Thyroid gland (tissue), 4 donors: ENCODE results near the gene EIF4B. TPM values are rescaled to one million over a fixed set of nuclear protein-coding genes. Genes with fewer than 3 reads are reported as not detected.
A peak's percentile ranks its signal among the peaks of the same experiment; 100 is the strongest.

ENCODE experiments used
- DNase-seq, 2 donors: peaks; one replicate each; pipeline ENCODE4 v3.0.0-alpha.2; 2019
- H3K27ac ChIP-seq, 3 donors: fragments of 200-600 bp; sonication (generic); 1 replicate in 2 of 3; 2 replicates in 1 of 3; pipeline ENCODE4 v1.5.1; 2016 to 2019; ENCODE audit warnings: mild to moderate bottlenecking in 1 of 3, moderate library complexity in 1 of 3
- H3K27me3 ChIP-seq: fragments of 200-600 bp; sonication (generic); one replicate; pipeline ENCODE4 v1.5.1; 2019
- H3K36me3 ChIP-seq, 2 donors: fragments of 200-600 bp; sonication (generic); one replicate each; pipeline ENCODE4 v1.5.1; 2016 to 2019
- H3K4me1 ChIP-seq, 2 donors: fragments of 200-600 bp; sonication (generic); one replicate each; pipeline ENCODE4 v1.5.1; 2017 to 2019
- H3K4me3 ChIP-seq, 3 donors: fragments of 200-600 bp; sonication (generic); replicated peaks in 1 of 3; 1 replicate in 2 of 3; 2 replicates in 1 of 3; pipeline ENCODE4 v1.5.1; 2016; ENCODE audit warnings: mild to moderate bottlenecking in 1 of 3
- H3K9me3 ChIP-seq: fragments of 200-600 bp; sonication (generic); one replicate; pipeline ENCODE4 v1.5.1; 2017
- POLR2A ChIP-seq, 2 donors: fragments of 450-650 bp; IDR thresholded peaks; one replicate each; pipeline ENCODE4 v1.6.1; 2017; ENCODE audit warnings: antibody characterized with exemption in 2 of 2, mild to moderate bottlenecking in 2 of 2, moderate library complexity in 1 of 2
- WGBS, 2 donors: methylation state at CpG; one replicate each; pipeline ENCODE4 v1.1.5; 2017; 5-methylcytosine and 5-hydroxymethylcytosine counted together
- intact Hi-C: fragments of 100-400 bp; cut with DNase I; formaldehyde crosslinking; loops from one replicate; pipeline ENCODE4 v1.15.1; 2023
- total RNA-seq, 4 donors: library from RNA; depleted of rRNA; stranded (reverse); fragments of >200 nt; gene quantifications; one replicate each; pipeline ENCODE4 v1.2.3, GENCODE V29; 2016
- TF ChIP-seq, protein P1 (sequence below), 6 experiments: fragments of 200-600 bp in 3 of 6; fragments of 450-650 bp in 3 of 6; sonication (generic) in 3 of 6; IDR thresholded peaks; one replicate each; pipeline ENCODE4 v1.5.1; 2016 to 2019; ENCODE audit warnings: antibody characterized with exemption in 6 of 6, mild to moderate bottlenecking in 2 of 6, inconsistent platforms in 1 of 6, moderate library complexity in 1 of 6

EIF4B gene, protein sequence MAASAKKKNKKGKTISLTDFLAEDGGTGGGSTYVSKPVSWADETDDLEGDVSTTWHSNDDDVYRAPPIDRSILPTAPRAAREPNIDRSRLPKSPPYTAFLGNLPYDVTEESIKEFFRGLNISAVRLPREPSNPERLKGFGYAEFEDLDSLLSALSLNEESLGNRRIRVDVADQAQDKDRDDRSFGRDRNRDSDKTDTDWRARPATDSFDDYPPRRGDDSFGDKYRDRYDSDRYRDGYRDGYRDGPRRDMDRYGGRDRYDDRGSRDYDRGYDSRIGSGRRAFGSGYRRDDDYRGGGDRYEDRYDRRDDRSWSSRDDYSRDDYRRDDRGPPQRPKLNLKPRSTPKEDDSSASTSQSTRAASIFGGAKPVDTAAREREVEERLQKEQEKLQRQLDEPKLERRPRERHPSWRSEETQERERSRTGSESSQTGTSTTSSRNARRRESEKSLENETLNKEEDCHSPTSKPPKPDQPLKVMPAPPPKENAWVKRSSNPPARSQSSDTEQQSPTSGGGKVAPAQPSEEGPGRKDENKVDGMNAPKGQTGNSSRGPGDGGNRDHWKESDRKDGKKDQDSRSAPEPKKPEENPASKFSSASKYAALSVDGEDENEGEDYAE
- 100 to 1,000 TPM; 428 to 704 (median 567) TPM for total RNA-seq

DNA sequence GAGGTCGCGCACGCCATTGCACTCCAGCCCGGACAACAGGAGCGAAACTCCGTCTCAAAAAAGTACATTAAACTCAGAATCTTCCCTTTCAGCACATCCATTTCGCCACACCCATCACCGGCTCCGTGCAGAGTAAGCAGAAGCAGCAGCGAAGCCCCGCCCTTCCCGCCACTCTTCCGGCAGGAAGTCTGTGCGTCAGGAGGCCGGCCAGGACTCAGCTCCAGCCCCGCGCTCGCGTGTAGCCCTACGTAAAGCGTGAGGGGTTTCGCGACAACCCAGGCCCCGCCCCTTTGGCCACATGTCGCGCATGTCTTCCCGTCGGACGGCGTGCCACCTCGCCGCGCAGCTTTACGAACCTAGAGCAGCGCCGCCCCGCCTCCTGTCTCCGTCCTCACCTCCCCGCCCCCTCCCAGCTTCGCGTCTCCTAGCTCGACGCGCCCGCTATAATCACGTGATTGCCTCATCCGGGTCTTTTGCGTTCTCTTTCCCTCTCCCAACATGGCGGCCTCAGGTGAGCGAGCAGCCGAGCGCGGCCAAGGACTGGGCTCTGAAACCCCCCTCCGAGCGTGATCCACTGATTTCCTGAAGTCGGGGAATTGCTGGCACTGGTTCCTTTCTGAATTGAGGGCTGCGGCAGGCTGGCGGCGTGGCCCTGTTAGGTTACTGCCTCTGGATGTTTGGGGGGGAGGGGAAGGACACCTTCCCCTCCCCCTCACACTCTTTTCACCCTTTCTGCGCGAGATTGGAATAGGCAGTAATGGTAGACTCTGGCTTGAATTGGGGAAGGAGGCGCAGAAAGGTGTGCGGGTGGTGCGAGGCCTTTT lies at the start of gene EIF4B:
TSS of gene EIF4B (plus strand) at position 471 of the 824 bp plus-strand sequence. CDS start at position 499, 28 bp downstream.
- DNase-seq, result peak; percentile 100
- WGBS, 2 donors, result 1 to 2% methylated on average over 40 to 57 of the region's 64 CpGs
- peak in 1 of 2 donors; percentile 85 for TF ChIP-seq POLR2A (IDR thresholded peaks at IDR 0.05)
- TF ChIP-seq, protein P1, sequence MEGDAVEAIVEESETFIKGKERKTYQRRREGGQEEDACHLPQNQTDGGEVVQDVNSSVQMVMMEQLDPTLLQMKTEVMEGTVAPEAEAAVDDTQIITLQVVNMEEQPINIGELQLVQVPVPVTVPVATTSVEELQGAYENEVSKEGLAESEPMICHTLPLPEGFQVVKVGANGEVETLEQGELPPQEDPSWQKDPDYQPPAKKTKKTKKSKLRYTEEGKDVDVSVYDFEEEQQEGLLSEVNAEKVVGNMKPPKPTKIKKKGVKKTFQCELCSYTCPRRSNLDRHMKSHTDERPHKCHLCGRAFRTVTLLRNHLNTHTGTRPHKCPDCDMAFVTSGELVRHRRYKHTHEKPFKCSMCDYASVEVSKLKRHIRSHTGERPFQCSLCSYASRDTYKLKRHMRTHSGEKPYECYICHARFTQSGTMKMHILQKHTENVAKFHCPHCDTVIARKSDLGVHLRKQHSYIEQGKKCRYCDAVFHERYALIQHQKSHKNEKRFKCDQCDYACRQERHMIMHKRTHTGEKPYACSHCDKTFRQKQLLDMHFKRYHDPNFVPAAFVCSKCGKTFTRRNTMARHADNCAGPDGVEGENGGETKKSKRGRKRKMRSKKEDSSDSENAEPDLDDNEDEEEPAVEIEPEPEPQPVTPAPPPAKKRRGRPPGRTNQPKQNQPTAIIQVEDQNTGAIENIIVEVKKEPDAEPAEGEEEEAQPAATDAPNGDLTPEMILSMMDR (IDR thresholded peaks at IDR 0.05), result peak in 1 of 6 experiments; percentile 18
- H3K27me3 ChIP-seq, result no peaks in the 10 kb centered on the region
- no peaks in the 10 kb centered on the region for H3K36me3 ChIP-seq
- intact Hi-C loops, result no loop called here
- peak within 1 kb of the TSS; percentile 58 to 95 (median 94) for H3K27ac ChIP-seq
- H3K4me1 ChIP-seq, result peaks cover 37 to 45% of the 10 kb centered on the region in 2 donors
- peak within 1 kb of the TSS; percentile 35 to 82 (median 55) for H3K4me3 ChIP-seq
- H3K9me3 ChIP-seq, result no peaks in the 10 kb centered on the region

DNA sequence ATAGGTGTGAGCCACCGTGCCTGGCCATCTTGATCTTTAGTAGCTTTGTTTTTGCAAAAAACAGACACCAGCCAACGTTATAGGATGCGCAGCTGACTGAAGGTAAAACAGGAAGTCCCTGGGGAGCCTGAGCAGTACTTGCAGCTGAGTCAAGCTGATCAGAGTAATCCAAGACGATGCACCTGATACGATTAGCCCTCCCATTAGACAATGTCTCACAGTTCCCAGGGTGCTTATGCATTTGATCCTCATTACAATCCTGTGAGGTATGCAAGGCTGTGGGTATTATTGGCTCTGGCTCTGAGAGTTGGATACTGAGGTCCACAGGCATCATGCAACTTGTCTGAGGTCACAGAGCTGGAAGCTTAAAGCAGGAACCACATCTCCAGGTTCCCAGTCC lies 49.3 kb upstream of the EIF4B start:
- no peak for TF ChIP-seq POLR2A (IDR thresholded peaks at IDR 0.05)
- TF ChIP-seq, protein P1 (IDR thresholded peaks at IDR 0.05), result no peak
- H3K36me3 ChIP-seq, result peaks cover 9 to 14% of the 10 kb centered on the region in 2 donors
- H3K9me3 ChIP-seq, result no peaks in the 10 kb centered on the region
- DNase-seq, result no peak
- 68 to 70% methylated on average over 5 of the region's 5 CpGs for WGBS, 2 donors
- H3K4me1 ChIP-seq, result peaks cover under 1 to 2% of the 10 kb centered on the region in 2 donors
- no peak overlapping the region for H3K27ac ChIP-seq
- no peak overlapping the region for H3K4me3 ChIP-seq
- intact Hi-C loops, result no loop called here
- H3K27me3 ChIP-seq, result no peaks in the 10 kb centered on the region

DNA sequence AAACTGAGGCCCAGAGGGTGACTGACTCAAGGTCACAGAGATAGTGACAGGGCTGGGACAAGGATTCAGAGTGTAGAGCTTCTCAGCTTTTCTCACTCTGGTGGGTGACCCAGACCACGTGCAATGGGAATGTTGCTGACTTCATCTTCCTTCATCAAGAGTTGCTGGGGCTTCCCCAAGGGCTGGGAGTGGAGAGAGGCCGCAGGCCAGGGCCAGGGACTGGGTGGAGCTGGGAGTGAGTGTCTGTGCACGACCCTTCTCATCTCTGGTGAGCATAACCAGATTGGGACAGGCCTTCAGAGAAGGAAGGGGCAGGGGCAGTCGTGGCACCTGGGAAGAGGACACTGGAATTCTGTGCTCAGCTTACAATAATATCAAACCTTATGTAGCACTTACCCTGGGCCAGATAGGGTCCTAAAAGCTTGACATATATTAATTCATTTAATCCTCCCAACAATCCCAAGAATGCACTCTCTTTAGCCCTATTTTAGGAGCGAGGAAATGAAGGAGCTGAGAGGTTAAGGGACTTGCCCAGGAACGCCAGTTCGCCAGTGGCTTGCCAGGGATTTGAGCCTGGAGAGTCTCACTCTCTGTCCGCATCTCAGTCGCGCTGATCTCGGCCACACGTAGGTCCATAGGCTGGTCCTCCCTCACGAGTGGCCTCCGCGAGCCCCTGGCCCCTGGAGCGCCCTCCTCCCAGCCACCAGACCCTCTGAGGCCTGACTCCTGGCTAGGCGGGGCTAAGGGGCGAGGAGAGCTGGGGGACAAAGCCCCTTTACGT lies 41.5 kb upstream of the EIF4B start:
- Histone ChIP-seq H3K4me3 (peak overlapping the region in 1 of 3 donors; percentile 17), H3K27ac (peak overlapping the region in 1 of 3 donors; percentile 31)

DNA sequence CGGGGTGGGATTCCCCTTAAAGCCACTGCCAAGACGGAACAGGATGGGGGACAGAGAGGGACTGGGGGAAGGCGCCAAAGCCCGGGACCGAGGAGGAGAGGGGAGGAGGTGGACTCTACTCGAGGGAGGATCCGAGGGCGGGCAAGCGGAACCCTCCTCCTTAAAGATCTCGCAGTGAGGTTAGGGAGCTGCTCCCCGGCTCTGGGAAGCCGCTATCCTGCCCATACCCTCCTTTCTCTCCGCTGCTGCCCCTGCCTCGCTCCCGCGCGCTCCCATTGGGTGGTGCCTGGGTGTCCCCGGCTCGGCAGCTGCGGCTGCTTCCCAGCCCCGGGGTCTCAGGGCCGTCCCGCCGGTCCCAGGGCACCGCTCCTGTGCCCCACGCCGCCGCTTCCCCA lies 40.9 kb upstream of the EIF4B start:
- TF ChIP-seq POLR2A (IDR thresholded peaks at IDR 0.05), result peak in 1 of 2 donors; percentile 23
- TF ChIP-seq, protein P1 (IDR thresholded peaks at IDR 0.05), result no peak
- Histone ChIP-seq H3K36me3 (no peaks in the 10 kb centered on the region), H3K4me1 (peaks cover 7 to 19% of the 10 kb centered on the region in 2 donors), H3K27me3 (no peaks in the 10 kb centered on the region), H3K4me3 (peak overlapping the region in 1 of 3 donors; percentile 17), H3K27ac (peak overlapping the region in 1 of 3 donors; percentile 31), H3K9me3 (no peaks in the 10 kb centered on the region)
- intact Hi-C loops, result no loop called here
- WGBS, 2 donors, result 3 to 4% methylated on average over 17 to 20 of the region's 28 CpGs
- peak in 1 of 2 donors; percentile 36 for DNase-seq

More for the DNA sequence above, 41.5 kb upstream of the EIF4B start:
- intact Hi-C loops, result no loop called here
- DNase-seq, result no peak
- peaks cover 6 to 16% of the 10 kb centered on the region in 2 donors for H3K4me1 ChIP-seq
- WGBS, 2 donors, result 52 to 62% methylated on average over 14 to 19 of the region's 19 CpGs
- H3K36me3 ChIP-seq, result no peaks in the 10 kb centered on the region
- no peaks in the 10 kb centered on the region for H3K27me3 ChIP-seq
- H3K9me3 ChIP-seq, result no peaks in the 10 kb centered on the region
- TF ChIP-seq, protein P1 (IDR thresholded peaks at IDR 0.05), result no peak
- no peak for TF ChIP-seq POLR2A (IDR thresholded peaks at IDR 0.05)
